Gastrocnemius medialis (tissue), 4 donors: ENCODE results near the gene PRR5. TPM values are rescaled to one million over a fixed set of nuclear protein-coding genes. Genes with fewer than 3 reads are reported as not detected.

ENCODE experiments used
- ATAC-seq, 2 donors: fragments of 150-250 bp; one replicate each; pipeline ENCODE4 v1.9.1; 2016
- DNase-seq, 2 donors: peaks; one replicate each; pipeline ENCODE4 v3.0.0-alpha.2; 2019
- H3K27ac ChIP-seq, 4 donors: fragments of 200-600 bp; sonication (generic); 1 replicate in 1 of 4; 2 replicates in 3 of 4; pipeline ENCODE4 v1.5.1; 2016 to 2018; ENCODE audit warnings: mild to moderate bottlenecking in 2 of 4, moderate library complexity in 1 of 4
- H3K27me3 ChIP-seq, 3 donors: fragments of 200-600 bp; sonication (generic) in 2 of 3; 1 replicate in 1 of 3; 2 replicates in 2 of 3; pipeline versions ENCODE4 v1.5.1 to v1.6.0; 2016 to 2019; ENCODE audit warnings: mild to moderate bottlenecking in 1 of 3, moderate library complexity in 1 of 3
- H3K36me3 ChIP-seq, 2 donors: fragments of 200-600 bp; sonication (generic) in 1 of 2; one replicate each; pipeline ENCODE4 v1.5.1; 2017 to 2018
- H3K4me1 ChIP-seq, 2 donors: fragments of 200-600 bp; sonication (generic) in 1 of 2; one replicate each; pipeline ENCODE4 v1.5.1; 2016 to 2017; ENCODE audit warnings: mild to moderate bottlenecking in 2 of 2
- H3K4me3 ChIP-seq, 4 donors: fragments of 200-600 bp; sonication (generic) in 3 of 4; 1 replicate in 1 of 4; 2 replicates in 3 of 4; pipeline ENCODE4 v1.5.1; 2016 to 2019; ENCODE audit warnings: mild to moderate bottlenecking in 2 of 4
- H3K9me3 ChIP-seq, 3 donors: fragments of 200-600 bp; sonication (generic) in 2 of 3; 1 replicate in 1 of 3; 2 replicates in 2 of 3; pipeline ENCODE4 v1.5.1; 2016 to 2019
- POLR2A ChIP-seq, 2 donors: fragments of 450-650 bp; IDR thresholded peaks; one replicate each; pipeline ENCODE4 v1.6.1; 2017; ENCODE audit warnings: antibody characterized with exemption in 2 of 2, mild to moderate bottlenecking in 2 of 2, moderate library complexity in 2 of 2
- in situ Hi-C, 4 donors: fragments of 200-750 bp; cut with MboI; loops; one replicate each; pipeline versions ENCODE4 v1.15.0 to v1.8.0; 2017; ENCODE audit warnings: low sequenced_read_pairs in 4 of 4
- intact Hi-C: fragments of 100-400 bp; cut with DNase I; formaldehyde crosslinking; loops from one replicate; pipeline ENCODE4 v1.15.1; 2023; ENCODE audit warnings: low total_unique reads
- total RNA-seq, 4 donors: library from RNA; depleted of rRNA; stranded (reverse); fragments of >200 nt; gene quantifications; one replicate each; pipeline versions ENCODE4 v1.1.0 to v1.2.3, GENCODE V29; 2016
- TF ChIP-seq, protein P1 (sequence below), 5 experiments: fragments of 450-650 bp in 3 of 5; fragments of 200-600 bp in 2 of 5; sonication (generic) in 2 of 5; IDR thresholded peaks in 4 of 5; conservative IDR thresholded peaks in 1 of 5; 1 replicate in 4 of 5; 2 replicates in 1 of 5; pipeline ENCODE4 v1.5.1; 2016 to 2019; ENCODE audit warnings: antibody characterized with exemption in 5 of 5, mild to moderate bottlenecking in 3 of 5, moderate library complexity in 3 of 5

The PRR5 gene
- total RNA-seq, 4 donors from 2014 or later = 0.34 to 15.2 (median 1.3) TPM

GRCh38 chr22:44701187-44701790 lies 715 bp upstream of the PRR5 start:
- Histone ChIP-seq H3K36me3 (no peaks in the 10 kb centered on the region), H3K27me3 (peaks cover 19 to 32% (median 21%) of the 10 kb centered on the region in 3 donors), H3K27ac (no peak overlapping the region), H3K4me1 (peaks cover 0 to 5% of the 10 kb centered on the region in 2 donors), H3K9me3 (no peaks in the 10 kb centered on the region), H3K4me3 (no peak overlapping the region)
- in situ Hi-C loops = no loop called here
- no peak for ATAC-seq
- TF ChIP-seq, protein P1, sequence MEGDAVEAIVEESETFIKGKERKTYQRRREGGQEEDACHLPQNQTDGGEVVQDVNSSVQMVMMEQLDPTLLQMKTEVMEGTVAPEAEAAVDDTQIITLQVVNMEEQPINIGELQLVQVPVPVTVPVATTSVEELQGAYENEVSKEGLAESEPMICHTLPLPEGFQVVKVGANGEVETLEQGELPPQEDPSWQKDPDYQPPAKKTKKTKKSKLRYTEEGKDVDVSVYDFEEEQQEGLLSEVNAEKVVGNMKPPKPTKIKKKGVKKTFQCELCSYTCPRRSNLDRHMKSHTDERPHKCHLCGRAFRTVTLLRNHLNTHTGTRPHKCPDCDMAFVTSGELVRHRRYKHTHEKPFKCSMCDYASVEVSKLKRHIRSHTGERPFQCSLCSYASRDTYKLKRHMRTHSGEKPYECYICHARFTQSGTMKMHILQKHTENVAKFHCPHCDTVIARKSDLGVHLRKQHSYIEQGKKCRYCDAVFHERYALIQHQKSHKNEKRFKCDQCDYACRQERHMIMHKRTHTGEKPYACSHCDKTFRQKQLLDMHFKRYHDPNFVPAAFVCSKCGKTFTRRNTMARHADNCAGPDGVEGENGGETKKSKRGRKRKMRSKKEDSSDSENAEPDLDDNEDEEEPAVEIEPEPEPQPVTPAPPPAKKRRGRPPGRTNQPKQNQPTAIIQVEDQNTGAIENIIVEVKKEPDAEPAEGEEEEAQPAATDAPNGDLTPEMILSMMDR (IDR thresholded peaks at IDR 0.05 in 4 of 5, conservative IDR thresholded peaks at IDR 0.05 in 1 of 5) = no peak
- no peak for TF ChIP-seq POLR2A (IDR thresholded peaks at IDR 0.05)
- no peak for DNase-seq
- intact Hi-C loops = no loop called here

DNA sequence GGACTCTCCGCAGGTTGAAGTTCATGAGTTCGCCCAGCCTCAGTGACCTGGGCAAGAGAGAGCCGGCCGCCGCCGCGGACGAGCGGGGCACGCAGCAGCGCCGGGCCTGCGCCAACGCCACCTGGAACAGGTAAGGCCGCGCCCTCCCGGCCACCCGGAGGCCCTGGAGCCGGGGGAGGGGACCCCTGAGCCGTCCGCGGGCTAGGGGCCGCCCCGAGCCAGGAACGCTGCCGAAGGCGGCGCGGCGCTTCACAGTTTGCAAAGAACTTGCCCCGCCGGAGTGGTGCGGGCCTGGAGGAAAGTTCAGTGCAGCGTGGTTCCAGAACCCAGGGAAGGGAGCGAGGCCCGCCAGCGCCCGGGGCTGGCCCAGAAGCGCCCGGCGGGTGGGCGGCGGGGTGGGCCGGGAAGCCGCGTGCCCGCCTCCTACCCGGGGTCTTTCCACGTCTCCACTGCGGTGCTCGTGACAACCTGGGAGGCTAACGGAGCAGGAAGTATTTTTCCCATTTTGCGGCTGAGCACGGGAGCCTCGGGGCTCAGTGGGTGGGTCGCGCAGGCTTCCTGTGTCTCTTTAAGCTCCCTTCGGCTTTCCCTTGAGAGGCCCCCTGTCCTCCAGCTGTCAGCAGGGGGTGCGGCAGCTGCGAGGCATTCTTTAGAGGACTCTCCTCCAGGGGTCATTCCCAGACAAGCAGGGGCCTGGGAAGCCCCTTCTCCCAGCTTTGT lies 635 bp downstream of the PRR5 start:
- in situ Hi-C loops = no loop called here
- no peak for DNase-seq
- intact Hi-C loops = no loop called here
- H3K4me1 ChIP-seq = peaks cover 0 to 5% of the 10 kb centered on the region in 2 donors
- H3K27me3 ChIP-seq = peaks cover 21 to 30% (median 21%) of the 10 kb centered on the region in 3 donors
- no peak overlapping the region for H3K27ac ChIP-seq
- TF ChIP-seq POLR2A (IDR thresholded peaks at IDR 0.05) = no peak
- TF ChIP-seq, protein P1 (IDR thresholded peaks at IDR 0.05 in 4 of 5, conservative IDR thresholded peaks at IDR 0.05 in 1 of 5) = no peak
- peak in 1 of 2 donors; percentile 23 for ATAC-seq
- no peaks in the 10 kb centered on the region for H3K9me3 ChIP-seq
- no peaks in the 10 kb centered on the region for H3K36me3 ChIP-seq
- H3K4me3 ChIP-seq = peak overlapping the region; percentile 36 to 56 (median 48)

GRCh38 chr22:44703255-44703870 lies 1.4 kb downstream of the PRR5 start:
- H3K9me3 ChIP-seq = no peaks in the 10 kb centered on the region
- TF ChIP-seq POLR2A (IDR thresholded peaks at IDR 0.05) = no peak
- TF ChIP-seq, protein P1 (IDR thresholded peaks at IDR 0.05 in 4 of 5, conservative IDR thresholded peaks at IDR 0.05 in 1 of 5) = no peak
- H3K27ac ChIP-seq = no peak overlapping the region
- peaks cover 0 to 5% of the 10 kb centered on the region in 2 donors for H3K4me1 ChIP-seq
- ATAC-seq (no peak), DNase-seq (no peak)
- peak overlapping the region; percentile 36 to 56 (median 48) for H3K4me3 ChIP-seq
- no peaks in the 10 kb centered on the region for H3K36me3 ChIP-seq
- in situ Hi-C loops = no loop called here
- intact Hi-C loops = no loop called here
- H3K27me3 ChIP-seq = peaks cover 21 to 25% (median 21%) of the 10 kb centered on the region in 3 donors

DNA sequence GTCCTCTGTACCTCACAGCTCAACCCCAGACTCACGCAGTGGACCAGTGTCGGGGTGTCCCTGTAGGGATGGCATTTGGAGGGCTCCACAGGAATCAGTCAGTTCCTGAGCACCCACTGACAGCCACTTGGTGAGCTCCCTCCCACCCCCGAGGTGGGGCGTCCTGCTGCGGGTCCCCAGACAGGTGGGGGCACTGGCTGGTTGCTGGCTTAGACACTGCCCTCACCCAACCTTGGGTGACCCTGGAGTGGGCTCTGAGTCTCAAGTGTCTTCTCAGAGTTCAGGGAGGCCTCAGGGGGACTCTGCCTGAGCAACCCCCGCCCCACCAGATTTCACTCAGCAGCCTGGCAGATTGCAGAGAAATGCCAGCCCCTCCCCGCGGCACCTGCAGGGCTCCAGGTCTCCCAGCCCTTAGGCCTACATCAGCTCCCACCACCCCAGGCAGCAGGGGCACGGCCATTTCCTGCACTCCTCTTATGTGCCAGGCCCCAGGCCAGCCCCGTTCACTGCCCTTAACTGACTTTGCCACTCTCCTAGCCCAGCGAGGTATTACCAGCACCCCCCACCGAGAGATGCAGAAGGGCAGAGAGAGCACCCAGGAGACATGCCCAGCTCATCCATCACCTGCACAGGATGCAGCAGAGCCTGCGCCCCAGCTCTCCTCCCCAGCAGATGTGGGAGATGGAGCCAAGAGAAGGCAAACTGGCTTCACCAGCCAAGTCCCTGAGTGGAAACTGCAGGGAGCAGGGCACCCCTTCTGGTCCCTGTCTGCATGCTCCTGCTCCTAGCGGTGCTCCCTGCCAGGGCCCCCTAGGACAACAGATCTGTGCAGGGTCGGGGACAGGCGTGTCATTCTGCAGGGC lies 2.4 kb downstream of the PRR5 start:
- Histone ChIP-seq H3K27me3 (peaks cover 19 to 25% (median 21%) of the 10 kb centered on the region in 3 donors), H3K9me3 (no peaks in the 10 kb centered on the region), H3K27ac (no peak overlapping the region), H3K4me3 (no peak overlapping the region), H3K4me1 (peaks cover 0 to 5% of the 10 kb centered on the region in 2 donors), H3K36me3 (no peaks in the 10 kb centered on the region)
- no peak for ATAC-seq
- TF ChIP-seq, protein P1 (IDR thresholded peaks at IDR 0.05 in 4 of 5, conservative IDR thresholded peaks at IDR 0.05 in 1 of 5) = no peak
- TF ChIP-seq POLR2A (IDR thresholded peaks at IDR 0.05) = no peak
- no peak for DNase-seq
- in situ Hi-C loops (no loop called here), intact Hi-C loops (no loop called here)
